M059J (cell line): ENCODE measurements around the gene HNRNPR. TPM values are rescaled to one million over a fixed set of nuclear protein-coding genes. Genes with fewer than 3 reads are reported as not detected.
"Not testable (repeated sequence)": the region's sequence is repeated elsewhere in the genome, so short reads cannot be mapped to it uniquely, and the experiment has no call there.

Experiments
- DNase-seq: peaks from one replicate; pipeline ENCODE4 v3.0.0-alpha.2; 2012; ENCODE audit warnings: low read depth
- total RNA-seq: library from RNA; depleted of rRNA; stranded (reverse); fragments of >200 nt; shearing (Covaris generic); gene quantifications from 2 replicates; pipeline ENCODE4 v1.2.3, GENCODE V29; 2014; rRNA removed

HNRNPR gene
- 114 and 166 TPM in 2 replicates for total RNA-seq

- DNase-seq: peak; percentile 100
Observed at GRCh38 chr1:23344111-23344986, at the start of gene HNRNPR. HNRNPR (minus strand) TSS chr1:23344284; CDS start chr1:23341008, 3,276 bp downstream.

- peak; percentile 94 for DNase-seq
Observed at GRCh38 chr1:23393706-23394105, 49.6 kb upstream of the HNRNPR start.

GRCh38 chr1:23392125-23392855 lies 48.2 kb upstream of the HNRNPR start:
- DNase-seq: no peak

GRCh38 chr1:23389837-23390321 lies 45.8 kb upstream of the HNRNPR start:
- DNase-seq: no peak

GRCh38 chr1:23387494-23387893 lies 43.4 kb upstream of the HNRNPR start:
- no peak for DNase-seq

GRCh38 chr1:23385119-23385621 lies 41.1 kb upstream of the HNRNPR start:
- peak; percentile 69 for DNase-seq

- peak; percentile 86 for DNase-seq
Observed at GRCh38 chr1:23384312-23385058, 40.4 kb upstream of the HNRNPR start.

GRCh38 chr1:23383577-23384311 lies 39.7 kb upstream of the HNRNPR start:
- no peak for DNase-seq

GRCh38 chr1:23381233-23381885 lies 37.3 kb upstream of the HNRNPR start:
- DNase-seq: no peak

GRCh38 chr1:23380719-23381118 lies 36.6 kb upstream of the HNRNPR start:
- DNase-seq: no peak

- not testable (repeated sequence) for DNase-seq
Observed at GRCh38 chr1:23380236-23380635, 36.2 kb upstream of the HNRNPR start.

GRCh38 chr1:23376890-23377811 lies 33.1 kb upstream of the HNRNPR start:
- peak; percentile 96 for DNase-seq

GRCh38 chr1:23374079-23374735 lies 30.1 kb upstream of the HNRNPR start:
- not testable (repeated sequence) for DNase-seq

- DNase-seq: no peak
Observed at GRCh38 chr1:23371987-23372880, 28.1 kb upstream of the HNRNPR start.

GRCh38 chr1:23370709-23371584 lies 26.9 kb upstream of the HNRNPR start:
- no peak for DNase-seq

GRCh38 chr1:23370330-23370708 lies 26.2 kb upstream of the HNRNPR start:
- no peak for DNase-seq
